A673 (cell line): ENCODE results near the gene IL33.

Source experiments
- EZH2 ChIP-seq: fragments of 200-600 bp; sonication (generic); IDR thresholded peaks from 2 replicates; pipeline ENCODE4 v1.6.1; 2017; ENCODE audit warnings: borderline replicate concordance, low read depth, mild to moderate bottlenecking, mixed read lengths, antibody characterized with exemption, low read length; ENCODE audit not compliant: poor library complexity, severe bottlenecking
- TF ChIP-seq, protein P1 (sequence below): fragments of 300-800, 200-600 bp; sonication (generic); conservative IDR thresholded peaks from 2 replicates; pipeline ENCODE4 v1.5.1; 2017; ENCODE audit warnings: low read depth, mild to moderate bottlenecking, antibody characterized with exemption, low read length, moderate library complexity, mixed read lengths

DNA sequence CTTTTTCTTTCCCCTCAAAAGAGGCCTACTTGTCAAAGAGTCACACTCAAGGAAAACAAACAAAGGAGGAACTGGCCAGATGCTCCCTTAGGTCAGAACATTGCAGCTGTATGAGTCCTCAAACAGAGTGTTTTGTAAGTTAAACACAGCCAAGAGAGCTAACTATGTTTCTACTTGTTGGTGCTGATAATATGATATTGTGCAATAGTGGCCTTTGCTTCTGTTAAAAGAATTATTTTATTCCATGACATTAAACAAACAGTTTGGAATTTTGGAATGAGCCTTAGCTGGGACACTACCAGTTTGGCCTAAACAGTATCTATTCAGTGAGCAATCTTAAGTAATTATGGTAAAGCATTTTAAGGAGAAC, 56.6 kb downstream of the IL33 start:
- TF ChIP-seq, protein P1, sequence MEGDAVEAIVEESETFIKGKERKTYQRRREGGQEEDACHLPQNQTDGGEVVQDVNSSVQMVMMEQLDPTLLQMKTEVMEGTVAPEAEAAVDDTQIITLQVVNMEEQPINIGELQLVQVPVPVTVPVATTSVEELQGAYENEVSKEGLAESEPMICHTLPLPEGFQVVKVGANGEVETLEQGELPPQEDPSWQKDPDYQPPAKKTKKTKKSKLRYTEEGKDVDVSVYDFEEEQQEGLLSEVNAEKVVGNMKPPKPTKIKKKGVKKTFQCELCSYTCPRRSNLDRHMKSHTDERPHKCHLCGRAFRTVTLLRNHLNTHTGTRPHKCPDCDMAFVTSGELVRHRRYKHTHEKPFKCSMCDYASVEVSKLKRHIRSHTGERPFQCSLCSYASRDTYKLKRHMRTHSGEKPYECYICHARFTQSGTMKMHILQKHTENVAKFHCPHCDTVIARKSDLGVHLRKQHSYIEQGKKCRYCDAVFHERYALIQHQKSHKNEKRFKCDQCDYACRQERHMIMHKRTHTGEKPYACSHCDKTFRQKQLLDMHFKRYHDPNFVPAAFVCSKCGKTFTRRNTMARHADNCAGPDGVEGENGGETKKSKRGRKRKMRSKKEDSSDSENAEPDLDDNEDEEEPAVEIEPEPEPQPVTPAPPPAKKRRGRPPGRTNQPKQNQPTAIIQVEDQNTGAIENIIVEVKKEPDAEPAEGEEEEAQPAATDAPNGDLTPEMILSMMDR, result no peak
- TF ChIP-seq EZH2, result no peak
